OCI-LY3 (cell line): ENCODE data around the gene ABCC6.
"Not testable (repeated sequence)": the region's sequence is repeated elsewhere in the genome, so short reads cannot be mapped to it uniquely, and the experiment has no call there.

Experiments used
- EZH2phosphoT487 ChIP-seq: fragments of 200-600 bp; shearing (Covaris generic); IDR thresholded peaks from 2 replicates; pipeline ENCODE4 v1.6.1; 2018; ENCODE audit warnings: antibody characterized with exemption, mixed run types, low read depth
- TF ChIP-seq, protein P1 (sequence below): fragments of 200-600, 300-600 bp; sonication (generic); IDR thresholded peaks from 2 replicates; pipeline ENCODE4 v1.5.1; 2014; ENCODE audit warnings: antibody characterized with exemption, low read length, low read depth

DNA sequence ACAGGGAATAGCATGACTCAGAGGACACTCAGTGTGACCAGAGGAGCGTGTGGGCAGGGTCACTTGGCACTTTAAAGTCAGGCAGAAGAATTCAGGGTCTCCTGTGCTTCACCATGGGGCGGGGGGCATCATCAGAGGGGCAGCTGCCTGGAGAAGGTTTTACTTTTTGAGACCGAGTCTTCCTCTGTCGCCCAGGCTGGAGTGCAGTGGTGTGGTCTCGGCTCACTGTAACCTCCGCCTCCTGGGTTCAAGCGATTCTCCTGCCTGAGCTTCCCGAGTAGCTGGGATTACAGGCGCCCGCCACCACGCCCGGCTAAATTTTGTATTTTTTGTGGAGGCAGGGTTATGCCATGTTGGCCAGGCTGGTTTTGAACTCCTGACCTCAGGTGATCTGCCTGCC, 32.3 kb downstream of the ABCC6 start:
- TF ChIP-seq, protein P1, sequence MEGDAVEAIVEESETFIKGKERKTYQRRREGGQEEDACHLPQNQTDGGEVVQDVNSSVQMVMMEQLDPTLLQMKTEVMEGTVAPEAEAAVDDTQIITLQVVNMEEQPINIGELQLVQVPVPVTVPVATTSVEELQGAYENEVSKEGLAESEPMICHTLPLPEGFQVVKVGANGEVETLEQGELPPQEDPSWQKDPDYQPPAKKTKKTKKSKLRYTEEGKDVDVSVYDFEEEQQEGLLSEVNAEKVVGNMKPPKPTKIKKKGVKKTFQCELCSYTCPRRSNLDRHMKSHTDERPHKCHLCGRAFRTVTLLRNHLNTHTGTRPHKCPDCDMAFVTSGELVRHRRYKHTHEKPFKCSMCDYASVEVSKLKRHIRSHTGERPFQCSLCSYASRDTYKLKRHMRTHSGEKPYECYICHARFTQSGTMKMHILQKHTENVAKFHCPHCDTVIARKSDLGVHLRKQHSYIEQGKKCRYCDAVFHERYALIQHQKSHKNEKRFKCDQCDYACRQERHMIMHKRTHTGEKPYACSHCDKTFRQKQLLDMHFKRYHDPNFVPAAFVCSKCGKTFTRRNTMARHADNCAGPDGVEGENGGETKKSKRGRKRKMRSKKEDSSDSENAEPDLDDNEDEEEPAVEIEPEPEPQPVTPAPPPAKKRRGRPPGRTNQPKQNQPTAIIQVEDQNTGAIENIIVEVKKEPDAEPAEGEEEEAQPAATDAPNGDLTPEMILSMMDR = not testable (repeated sequence)
- not testable (repeated sequence) for TF ChIP-seq EZH2phosphoT487
